Measurements from ENCODE around the gene NUCB1.

- TF ChIP-seq POLR2A (IDR thresholded peaks at IDR 0.05), result peak in 1 of 3 donors; percentile 33
- no peak for TF ChIP-seq CTCF (IDR thresholded peaks at IDR 0.05)
Measured at GRCh38 chr19:48963371-48964204, 63.5 kb downstream of the NUCB1 start.

All from body of pancreas (tissue), 4 donors.